Memory B cell (primary cell): Measurements from ENCODE around the gene TMEM108.

Source experiments
- ATAC-seq: fragments of 150-1000 bp; cut with Tn5 transposase; 2 replicates; pipeline ENCODE4 v1.10.0; 2021; ENCODE audit warnings: low read depth, mild to moderate bottlenecking, moderate library complexity
- DNase-seq, 2 donors: peaks; one replicate each; pipeline ENCODE4 v3.0.0; 2022; ENCODE audit warnings: low spot score in 2 of 2
- H3K27ac Mint-ChIP-seq: one replicate; pipeline ENCODE4 v1.8.0; 2022; ENCODE audit warnings: mild to moderate bottlenecking, moderate library complexity, mixed read lengths
- H3K27me3 Mint-ChIP-seq: one replicate; pipeline ENCODE4 v1.8.0; 2022; ENCODE audit warnings: mixed read lengths
- H3K36me3 Mint-ChIP-seq: one replicate; pipeline ENCODE4 v1.8.0; 2022; ENCODE audit warnings: mild to moderate bottlenecking, mixed read lengths
- H3K4me1 Mint-ChIP-seq: one replicate; pipeline ENCODE4 v1.8.0; 2022; ENCODE audit warnings: mixed read lengths
- H3K4me3 Mint-ChIP-seq: one replicate; pipeline ENCODE4 v1.8.0; 2022; ENCODE audit warnings: mild to moderate bottlenecking, moderate library complexity, mixed read lengths
- H3K9me3 Mint-ChIP-seq: one replicate; pipeline ENCODE4 v1.8.0; 2022; ENCODE audit warnings: mixed read lengths

TMEM108 gene

GRCh38 chr3:133412183-133413132, 374.3 kb downstream of the TMEM108 start:
- no peak overlapping the region for H3K4me3 Mint-ChIP-seq
- ATAC-seq, result no peak

GRCh38 chr3:133413161-133414020, 375.2 kb downstream of the TMEM108 start:
- Mint-ChIP-seq H3K27me3 (peaks cover 21% of the 10 kb centered on the region), H3K4me3 (no peak overlapping the region), H3K27ac (no peak overlapping the region), H3K9me3 (no peaks in the 10 kb centered on the region), H3K36me3 (no peaks in the 10 kb centered on the region), H3K4me1 (peaks cover 24% of the 10 kb centered on the region)
- no peak for DNase-seq
- no peak for ATAC-seq

More at GRCh38 chr3:133412183-133413132, 374.3 kb downstream of the TMEM108 start:
- DNase-seq, result no peak
- H3K27me3 Mint-ChIP-seq, result peaks cover 15% of the 10 kb centered on the region
- H3K36me3 Mint-ChIP-seq, result no peaks in the 10 kb centered on the region
- no peaks in the 10 kb centered on the region for H3K9me3 Mint-ChIP-seq
- no peak overlapping the region for H3K27ac Mint-ChIP-seq
- H3K4me1 Mint-ChIP-seq, result peaks cover 20% of the 10 kb centered on the region

GRCh38 chr3:133414021-133414392, 375.8 kb downstream of the TMEM108 start:
- no peak for DNase-seq
- Mint-ChIP-seq H3K27ac (no peak overlapping the region), H3K36me3 (no peaks in the 10 kb centered on the region), H3K27me3 (peaks cover 19% of the 10 kb centered on the region), H3K9me3 (no peaks in the 10 kb centered on the region), H3K4me1 (peaks cover 24% of the 10 kb centered on the region), H3K4me3 (no peak overlapping the region)
- ATAC-seq, result no peak

- peaks cover 17% of the 10 kb centered on the region for H3K27me3 Mint-ChIP-seq
- H3K9me3 Mint-ChIP-seq, result no peaks in the 10 kb centered on the region
- no peak for DNase-seq
- no peak overlapping the region for H3K4me3 Mint-ChIP-seq
- no peak for ATAC-seq
- H3K36me3 Mint-ChIP-seq, result no peaks in the 10 kb centered on the region
- H3K27ac Mint-ChIP-seq, result no peak overlapping the region
- peaks cover 23% of the 10 kb centered on the region for H3K4me1 Mint-ChIP-seq
Measured at GRCh38 chr3:133418361-133418760, 380.2 kb downstream of the TMEM108 start.

GRCh38 chr3:133419151-133419909, 381.1 kb downstream of the TMEM108 start:
- no peak overlapping the region for H3K27ac Mint-ChIP-seq
- H3K4me1 Mint-ChIP-seq, result peaks cover 20% of the 10 kb centered on the region
- DNase-seq (no peak), ATAC-seq (no peak)
- H3K27me3 Mint-ChIP-seq, result peaks cover 17% of the 10 kb centered on the region
- no peaks in the 10 kb centered on the region for H3K36me3 Mint-ChIP-seq
- H3K4me3 Mint-ChIP-seq, result no peak overlapping the region
- no peaks in the 10 kb centered on the region for H3K9me3 Mint-ChIP-seq

- DNase-seq (peak; percentile 41 to 58), ATAC-seq (peak; percentile 68)
- Mint-ChIP-seq H3K4me1 (peaks cover 17% of the 10 kb centered on the region), H3K36me3 (no peaks in the 10 kb centered on the region), H3K9me3 (no peaks in the 10 kb centered on the region), H3K4me3 (peak overlapping the region; percentile 5), H3K27ac (peak overlapping the region; percentile 98), H3K27me3 (peaks cover 2% of the 10 kb centered on the region)
Measured at GRCh38 chr3:133424937-133425869, 387.0 kb downstream of the TMEM108 start.

GRCh38 chr3:133425898-133426297, 387.7 kb downstream of the TMEM108 start:
- Mint-ChIP-seq H3K9me3 (no peaks in the 10 kb centered on the region), H3K27ac (peak overlapping the region; percentile 98), H3K27me3 (peaks cover 2% of the 10 kb centered on the region), H3K4me1 (peaks cover 17% of the 10 kb centered on the region), H3K36me3 (no peaks in the 10 kb centered on the region), H3K4me3 (no peak overlapping the region)
- DNase-seq, result no peak
- no peak for ATAC-seq

GRCh38 chr3:133426721-133427120, 388.5 kb downstream of the TMEM108 start:
- H3K4me3 Mint-ChIP-seq, result no peak overlapping the region
- ATAC-seq (no peak), DNase-seq (no peak)
- no peaks in the 10 kb centered on the region for H3K36me3 Mint-ChIP-seq
- H3K4me1 Mint-ChIP-seq, result peaks cover 17% of the 10 kb centered on the region
- H3K9me3 Mint-ChIP-seq, result no peaks in the 10 kb centered on the region
- H3K27ac Mint-ChIP-seq, result no peak overlapping the region
- H3K27me3 Mint-ChIP-seq, result peaks cover 2% of the 10 kb centered on the region

GRCh38 chr3:133428552-133428951, 390.4 kb downstream of the TMEM108 start:
- no peak for ATAC-seq
- DNase-seq, result no peak
- Mint-ChIP-seq H3K9me3 (no peaks in the 10 kb centered on the region), H3K4me3 (no peak overlapping the region), H3K27ac (no peak overlapping the region), H3K36me3 (no peaks in the 10 kb centered on the region), H3K4me1 (peaks cover 15% of the 10 kb centered on the region), H3K27me3 (no peaks in the 10 kb centered on the region)

- ATAC-seq (no peak), DNase-seq (no peak)
- H3K4me1 Mint-ChIP-seq, result peaks cover 13% of the 10 kb centered on the region
Measured at GRCh38 chr3:133429063-133429462, 390.9 kb downstream of the TMEM108 start.

GRCh38 chr3:133439563-133439962, 401.4 kb downstream of the TMEM108 start:
- no peak overlapping the region for H3K27ac Mint-ChIP-seq

More at GRCh38 chr3:133429063-133429462, 390.9 kb downstream of the TMEM108 start:
- Mint-ChIP-seq H3K27ac (no peak overlapping the region), H3K4me3 (no peak overlapping the region), H3K27me3 (no peaks in the 10 kb centered on the region), H3K9me3 (no peaks in the 10 kb centered on the region), H3K36me3 (no peaks in the 10 kb centered on the region)

GRCh38 chr3:133440652-133441051, 402.5 kb downstream of the TMEM108 start:
- Mint-ChIP-seq H3K27me3 (no peaks in the 10 kb centered on the region), H3K9me3 (peaks cover 7% of the 10 kb centered on the region), H3K4me3 (no peak overlapping the region), H3K27ac (no peak overlapping the region), H3K4me1 (peaks cover 42% of the 10 kb centered on the region), H3K36me3 (peaks cover 8% of the 10 kb centered on the region)
- ATAC-seq (no peak), DNase-seq (no peak)

More at GRCh38 chr3:133439563-133439962, 401.4 kb downstream of the TMEM108 start:
- DNase-seq (no peak), ATAC-seq (no peak)
- peaks cover 8% of the 10 kb centered on the region for H3K36me3 Mint-ChIP-seq
- H3K27me3 Mint-ChIP-seq, result no peaks in the 10 kb centered on the region
- peaks cover 34% of the 10 kb centered on the region for H3K4me1 Mint-ChIP-seq
- peaks cover 7% of the 10 kb centered on the region for H3K9me3 Mint-ChIP-seq
- H3K4me3 Mint-ChIP-seq, result no peak overlapping the region

GRCh38 chr3:133441867-133442270, 403.7 kb downstream of the TMEM108 start:
- DNase-seq (no peak), ATAC-seq (peak; percentile 66)
- Mint-ChIP-seq H3K9me3 (peaks cover 7% of the 10 kb centered on the region), H3K36me3 (peaks cover 8% of the 10 kb centered on the region), H3K4me1 (peaks cover 42% of the 10 kb centered on the region), H3K27me3 (no peaks in the 10 kb centered on the region), H3K27ac (peak overlapping the region; percentile 85), H3K4me3 (peak overlapping the region; percentile 74)
